ENCODE measurements around the gene TMEM178A. TPM values are rescaled to one million over a fixed set of nuclear protein-coding genes. Genes with fewer than 3 reads are reported as not detected.

TMEM178A gene
- total and polyA plus RNA-seq, 2 of the 8 experiments (the other 6 are each of a cell fraction or from before 2014, with no cell fraction given) = 11.2 to 14.9 TPM

DNA sequence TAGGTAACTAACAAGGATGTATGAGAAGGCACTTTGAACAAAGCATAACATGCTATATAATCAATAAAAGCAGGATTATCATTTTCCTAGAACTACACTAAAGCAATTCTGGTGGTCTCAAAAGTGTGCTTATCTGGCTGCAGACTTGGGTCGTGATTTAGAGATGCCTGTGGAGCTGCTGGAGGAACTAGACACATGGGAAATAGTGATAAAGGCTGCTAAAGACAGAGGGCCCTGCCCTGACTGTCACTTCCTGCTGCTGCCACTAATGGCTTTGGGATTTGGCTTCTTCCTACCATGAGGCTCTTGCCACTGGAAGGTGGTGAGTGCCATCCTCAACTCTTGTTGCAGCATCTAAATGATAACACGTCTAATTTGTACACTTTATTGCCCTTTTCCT is 22.5 kb downstream of the TMEM178A start:
- 73% methylated on average over 2 of the region's 2 CpGs; no CpG with 5 or more reads in 1 of the 2 experiments for WGBS, 2 experiments (ENCODE audit: extremely low coverage in 1 of 2, insufficient coverage in 1 of 2, insufficient read length in 1 of 2, insufficient replicate concordance in 2 of 2, low coverage in 1 of 2, low lambda C conversion rate in 2 of 2, missing lambda C conversion rate in 1 of 2)
- H3K4me2 ChIP-seq (ENCODE audit: insufficient read depth in 1 of 2, low read depth in 2 of 2, low read length in 2 of 2) = no peak overlapping the region
- CTCF ChIA-PET (ENCODE audit: partially characterized antibody) = interaction anchor here (0.8 to 1.4 kb wide), 2 partner anchors 10 to 43 kb away, joined by 3 read pairs; no protein-coding TSS in a partner anchor
- H3K36me3 ChIP-seq (ENCODE audit: control insufficient read depth in 2 of 4, insufficient read depth in 4 of 4, low read length in 3 of 4) = no peaks in the 10 kb centered on the region
- H2BK20ac ChIP-seq (ENCODE audit: low read length) = no peak overlapping the region
- H3K4me3 ChIP-seq (ENCODE audit: extremely low read depth in 1 of 4, insufficient read depth in 2 of 4, low read depth in 3 of 4, low read length in 4 of 4) = no peak overlapping the region
- peaks cover 0 to 6% (median 0%) of the 10 kb centered on the region in 4 experiments; a peak in 2 of 7 replicates for H3K4me1 ChIP-seq (replicated peaks in 1 of 4; ENCODE audit: control insufficient read depth in 3 of 4, insufficient read depth in 4 of 4, low read length in 3 of 4)
- H3K9me3 ChIP-seq (ENCODE audit: insufficient read depth in 2 of 2, low read depth in 1 of 2, low read length in 1 of 2) = no peaks in the 10 kb centered on the region
- DNase-seq (ENCODE audit: low read depth in 1 of 2, low spot score in 2 of 2) (no peak), FAIRE-seq (no peak)
- H2BK120ac ChIP-seq (replicated peaks; ENCODE audit: low read depth, low read length) = no peak overlapping the region
- H2AFZ ChIP-seq (ENCODE audit: low read length) = no peak overlapping the region
- H4K8ac ChIP-seq (ENCODE audit: extremely low read depth, insufficient read depth, low read length) = no peak overlapping the region
- no peaks in the 10 kb centered on the region for H3K27me3 ChIP-seq (replicated peaks in 1 of 4; ENCODE audit: control insufficient read depth in 3 of 4, extremely low read depth in 1 of 4, insufficient read depth in 3 of 4, low read length in 3 of 4)
- POLR2A ChIA-PET (ENCODE audit: partially characterized antibody) = interaction anchor here (1.3 kb wide), 1 partner anchor 8 kb away, joined by 3 read pairs; no protein-coding TSS in a partner anchor
- H3K79me1 ChIP-seq (ENCODE audit: low read depth, low read length) = no peaks in the 10 kb centered on the region
- H3K23me2 ChIP-seq (ENCODE audit: low read depth, low read length) = no peaks in the 10 kb centered on the region
- H3K18ac ChIP-seq (ENCODE audit: extremely low read depth, low read length) = no peak overlapping the region
- H3K23ac ChIP-seq (ENCODE audit: insufficient read length) = no peak overlapping the region
- H3K14ac ChIP-seq (ENCODE audit: insufficient read length) = no peak overlapping the region
- H4K91ac ChIP-seq (replicated peaks; ENCODE audit: insufficient read length, low read length) = no peak overlapping the region
- H3K9ac ChIP-seq (replicated peaks in 1 of 4; ENCODE audit: extremely low read depth in 1 of 4, low read depth in 3 of 4, low read length in 3 of 4) = no peak overlapping the region
- H2BK5ac ChIP-seq (ENCODE audit: low read depth, low read length) = no peak overlapping the region
- no peaks in the 10 kb centered on the region for H4K20me1 ChIP-seq (replicated peaks in 1 of 2; ENCODE audit: control insufficient read depth in 1 of 2, insufficient read depth in 2 of 2, low read length in 2 of 2)
- H2AK5ac ChIP-seq (ENCODE audit: low read depth, low read length) = no peak overlapping the region
- H2BK12ac ChIP-seq (ENCODE audit: low read depth, low read length) = no peak overlapping the region
- H3K27ac ChIP-seq (ENCODE audit: low read depth, low read length) = no peak overlapping the region
- H3K79me2 ChIP-seq (ENCODE audit: control insufficient read depth in 1 of 2, insufficient read depth in 2 of 2, low read length in 2 of 2) = no peaks in the 10 kb centered on the region
- H4K5ac ChIP-seq (ENCODE audit: insufficient read length, low read depth, low read length) = no peak overlapping the region
- H3K4ac ChIP-seq (replicated peaks; ENCODE audit: insufficient read length, low read depth, low read length) = no peak overlapping the region
- H2BK15ac ChIP-seq (ENCODE audit: low read length) = no peak overlapping the region
- no peak overlapping the region for H3K56ac ChIP-seq (replicated peaks; ENCODE audit: insufficient read length, low read depth, low read length)
- TF ChIP-seq KDM4A (IDR thresholded peaks at IDR 0.05; ENCODE audit: low read depth, low read length, severe bottlenecking) (no peak), POLR2A (IDR thresholded peaks at IDR 0.05; ENCODE audit: control extremely low read depth in 1 of 2, low read depth in 2 of 2, low read length in 2 of 2) (no peak), BCL11A (IDR thresholded peaks at IDR 0.05; ENCODE audit: low read depth in 2 of 2, low read length in 2 of 2) (no peak), SAP30 (IDR thresholded peaks at IDR 0.05; ENCODE audit: insufficient read depth, insufficient replicate concordance, low read length) (no peak), HDAC2 (IDR thresholded peaks at IDR 0.05; ENCODE audit: borderline replicate concordance in 1 of 2, low read depth in 2 of 2, low read length in 2 of 2) (no peak), EP300 (IDR thresholded peaks at IDR 0.05; ENCODE audit: borderline replicate concordance in 1 of 2, low read depth in 2 of 2, low read length in 2 of 2) (no peak), TEAD4 (IDR thresholded peaks at IDR 0.05; ENCODE audit: low read depth, low read length) (no peak), CREB1 (IDR thresholded peaks at IDR 0.05) (no peak), TCF12 (IDR thresholded peaks at IDR 0.05; ENCODE audit: low read depth, low read length) (no peak), PHF8 (conservative IDR thresholded peaks at IDR 0.05; ENCODE audit: low read depth, low read length) (no peak), SRF (IDR thresholded peaks at IDR 0.05; ENCODE audit: low read depth, low read length) (no peak), JUND (IDR thresholded peaks at IDR 0.05; ENCODE audit: low read length) (no peak), KDM5A (IDR thresholded peaks at IDR 0.05; ENCODE audit: low read length) (no peak)
- TF ChIP-seq, protein P1, sequence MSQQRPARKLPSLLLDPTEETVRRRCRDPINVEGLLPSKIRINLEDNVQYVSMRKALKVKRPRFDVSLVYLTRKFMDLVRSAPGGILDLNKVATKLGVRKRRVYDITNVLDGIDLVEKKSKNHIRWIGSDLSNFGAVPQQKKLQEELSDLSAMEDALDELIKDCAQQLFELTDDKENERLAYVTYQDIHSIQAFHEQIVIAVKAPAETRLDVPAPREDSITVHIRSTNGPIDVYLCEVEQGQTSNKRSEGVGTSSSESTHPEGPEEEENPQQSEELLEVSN (IDR thresholded peaks at IDR 0.05) = no peak

All from H1 (cell line).